HCT116 (cell line): Measurements from ENCODE around the gene KIRREL1. TPM values are rescaled to one million over a fixed set of nuclear protein-coding genes. Genes with fewer than 3 reads are reported as not detected.

ENCODE experiments used
- ATAC-seq: fragments of 200-7000 bp; cut with Tn5 transposase; 2 replicates; pipeline ENCODE4 v1.9.1; 2020; ENCODE audit warnings: mild to moderate bottlenecking, moderate library complexity
- BruUV-seq: library from RNA; stranded (reverse); fragments of 400-500 nt; replicated peaks from 2 replicates; lab custom pipeline; 2021; lab: Mats Ljungman, UMichigan
- CTCF ChIA-PET: fragments of 300-600 bp; sonication (Branson Sonifier 250); formaldehyde crosslinking; loops from one replicate; lab custom pipeline; 2021; ENCODE audit warnings: antibody characterized with exemption; lab: Charles Lee
- POLR2A ChIA-PET: fragments of 300-600, 350-600 bp; sonication (Branson Sonifier 250); formaldehyde crosslinking; loops from one replicate; lab custom pipeline; 2021; ENCODE audit warnings: antibody characterized with exemption; lab: Charles Lee
- RAD21 ChIA-PET, 2 experiments: fragments of 300-600 bp; sonication (Branson Sonifier 250); formaldehyde crosslinking; loops; one replicate each; lab custom pipeline; 2023; ENCODE audit warnings: low total read pairs in 2 of 2; ENCODE audit not compliant: uncharacterized antibody in 2 of 2, unreplicated experiment in 2 of 2, low non-redundant PET in 1 of 2; lab: Charles Lee
- DNase-seq: peaks from one replicate; pipeline ENCODE4 v3.0.0-alpha.2; 2010; ENCODE audit warnings: low read depth, low spot score
- H2AFZ ChIP-seq: fragments of 200-600 bp; shearing (Covaris generic), sonication (generic); 2 replicates; pipeline ENCODE4 v1.6.1; 2017; ENCODE audit warnings: low read depth, mixed run types, mixed read lengths, antibody characterized with exemption, low read length; ENCODE audit not compliant: poor library complexity, severe bottlenecking
- H3K27ac ChIP-seq: 2 replicates; pipeline ENCODE4 v1.5.1; 2012; ENCODE audit warnings: low read depth, low read length
- H3K27me3 ChIP-seq: fragments of 200-600 bp; sonication (generic); 2 replicates; pipeline ENCODE4 v1.6.1; 2016; ENCODE audit warnings: mixed run types, low read length, mixed read lengths; ENCODE audit not compliant: insufficient read depth
- H3K36me3 ChIP-seq, 2 experiments: fragments of 200-500 bp in 1 of 2; fragments of 200-600 bp in 1 of 2; sonication (Bioruptor generic) in 1 of 2; sonication (generic) in 1 of 2; 2 replicates each; pipeline versions ENCODE4 v1.5.1 to v1.6.1; 2014 to 2016; ENCODE audit warnings: low read length in 2 of 2, inconsistent platforms in 1 of 2, mixed read lengths in 1 of 2, mixed run types in 1 of 2; ENCODE audit not compliant: insufficient read depth in 2 of 2, control insufficient read depth in 1 of 2
- H3K4me1 ChIP-seq, 2 experiments: fragments of 200-600 bp in 1 of 2; sonication (generic) in 1 of 2; 2 replicates each; pipeline versions ENCODE4 v1.5.1 to v1.6.1; 2012 to 2017; ENCODE audit warnings: low read length in 2 of 2, inconsistent platforms in 1 of 2, mild to moderate bottlenecking in 1 of 2, mixed read lengths in 1 of 2, mixed run types in 1 of 2, moderate library complexity in 1 of 2; ENCODE audit not compliant: insufficient read depth in 2 of 2, control insufficient read depth in 1 of 2
- H3K4me2 ChIP-seq: fragments of 200-600 bp; sonication (generic); 2 replicates; pipeline ENCODE4 v1.6.1; 2017; ENCODE audit warnings: mixed run types, low read length, mixed read lengths
- H3K4me3 ChIP-seq, 2 experiments: fragments of 200-600 bp in 1 of 2; sonication (generic) in 1 of 2; replicated peaks in 1 of 2; 2 replicates each; pipeline ENCODE4 v1.5.1; 2011 to 2016; ENCODE audit warnings: low read length in 2 of 2, control low read depth in 1 of 2, low read depth in 1 of 2, mild to moderate bottlenecking in 1 of 2, mixed read lengths in 1 of 2, mixed run types in 1 of 2
- H3K79me2 ChIP-seq: fragments of 200-600 bp; sonication (generic); 2 replicates; pipeline ENCODE4 v1.6.1; 2017; ENCODE audit warnings: mild to moderate bottlenecking, mixed run types, low read length, moderate library complexity, mixed read lengths; ENCODE audit not compliant: insufficient read depth
- H3K9ac ChIP-seq: fragments of 200-600 bp; sonication (generic); 2 replicates; pipeline ENCODE4 v1.6.1; 2016; ENCODE audit warnings: low read length, mixed read lengths
- H3K9me2 ChIP-seq: fragments of 200-600 bp; sonication (generic), shearing (Covaris generic); 2 replicates; pipeline ENCODE4 v1.6.1; 2017; ENCODE audit warnings: mixed run types, mild to moderate bottlenecking, moderate library complexity; ENCODE audit not compliant: insufficient read depth
- H3K9me3 ChIP-seq, 2 experiments: fragments of 200-500 bp in 1 of 2; fragments of 200-600 bp in 1 of 2; sonication (Bioruptor generic) in 1 of 2; sonication (generic) in 1 of 2; 2 replicates each; pipeline ENCODE4 v1.6.1; 2014 to 2017; ENCODE audit warnings: low read length in 2 of 2, mixed read lengths in 2 of 2, inconsistent platforms in 1 of 2, low read depth in 1 of 2, mild to moderate bottlenecking in 1 of 2, mixed run types in 1 of 2, moderate library complexity in 1 of 2; ENCODE audit not compliant: control insufficient read depth in 1 of 2, insufficient read depth in 1 of 2
- H4K20me1 ChIP-seq: fragments of 200-600 bp; sonication (generic), shearing (Covaris generic); 2 replicates; pipeline ENCODE4 v1.6.1; 2017; ENCODE audit warnings: mixed run types, mild to moderate bottlenecking, moderate library complexity; ENCODE audit not compliant: insufficient read depth
- ATF3 ChIP-seq: IDR thresholded peaks from 2 replicates; pipeline ENCODE4 v1.6.1; 2012
- CEBPB ChIP-seq: IDR thresholded peaks from 2 replicates; pipeline ENCODE4 v1.6.1; 2012; ENCODE audit warnings: low read depth
- EGR1 ChIP-seq: IDR thresholded peaks from 2 replicates; pipeline ENCODE4 v1.6.1; 2012; ENCODE audit warnings: low read depth
- EZH2phosphoT487 ChIP-seq: fragments of 200-600 bp; IDR thresholded peaks from 2 replicates; pipeline ENCODE4 v1.6.1; 2018; ENCODE audit warnings: antibody characterized with exemption, borderline replicate concordance
- FOSL1 ChIP-seq: IDR thresholded peaks from 2 replicates; pipeline ENCODE4 v1.6.1; 2012; ENCODE audit warnings: low read depth
- POLR2A ChIP-seq: IDR thresholded peaks from 2 replicates; pipeline ENCODE4 v1.7.0; 2011; ENCODE audit warnings: borderline replicate concordance; ENCODE audit not compliant: insufficient read depth, insufficient read length; ENCODE audit errors: extremely low read depth
- RAD21 ChIP-seq: IDR thresholded peaks from 2 replicates; pipeline ENCODE4 v1.6.1; 2012; ENCODE audit warnings: low read depth, mild to moderate bottlenecking
- REST ChIP-seq: IDR thresholded peaks from 2 replicates; pipeline ENCODE4 v1.6.1; 2012; ENCODE audit warnings: low read depth
- SIN3A ChIP-seq: IDR thresholded peaks from 2 replicates; pipeline ENCODE4 v1.6.1; 2012; ENCODE audit warnings: low read depth
- SRF ChIP-seq: IDR thresholded peaks from 2 replicates; pipeline ENCODE4 v1.6.1; 2012; ENCODE audit warnings: low read depth
- ZBTB33 ChIP-seq: IDR thresholded peaks from 2 replicates; pipeline ENCODE4 v1.6.1; 2011; ENCODE audit warnings: mild to moderate bottlenecking, low read length, moderate library complexity; ENCODE audit not compliant: insufficient replicate concordance; ENCODE audit errors: extremely low read depth
- ZFX ChIP-seq: fragments of 450-650 bp; IDR thresholded peaks from 2 replicates; pipeline ENCODE4 v1.6.1; 2017
- intact Hi-C: fragments of 100-400 bp; cut with micrococcal nuclease; formaldehyde crosslinking; loops from 2 replicates; pipeline ENCODE4 v1.10.0; 2022
- total RNA-seq: library from RNA; stranded (reverse); gene quantifications from one replicate; pipeline ENCODE4 v1.2.1, GENCODE V29; 2021; ENCODE audit not compliant: unreplicated experiment

KIRREL1 gene
- total RNA-seq, 1 experiment from 2014 or later: 20.0 TPM

GRCh38 chr1:158046715-158047510 is 53.5 kb downstream of the KIRREL1 start:
- TF ChIP-seq CEBPB (no peak), REST (no peak), EZH2phosphoT487 (no peak), EGR1 (no peak), ZBTB33 (no peak), ZFX (no peak), SRF (no peak), SIN3A (no peak), FOSL1 (no peak), RAD21 (no peak), POLR2A (no peak), ATF3 (no peak)
- TF ChIP-seq, all 23 proteins: peak for 0
- no TSS peak for BruUV-seq
- Histone ChIP-seq H3K79me2 (peaks cover 28% of the 10 kb centered on the region; the same call in 1 of the 2 replicates), H3K27ac (no peak overlapping the region), H3K9me3 (no peaks in the 10 kb centered on the region), H3K9ac (no peak overlapping the region), H3K36me3 (no peaks in the 10 kb centered on the region), H3K4me3 (no peak overlapping the region), H3K27me3 (no peaks in the 10 kb centered on the region), H3K9me2 (no peaks in the 10 kb centered on the region), H2AFZ (no peak overlapping the region), H3K4me1 (no peaks in the 10 kb centered on the region), H3K4me2 (no peak overlapping the region), H4K20me1 (peaks cover 9% of the 10 kb centered on the region; the same call in 1 of the 2 replicates)
- intact Hi-C loops: no loop called here
- ATAC-seq (no peak), DNase-seq (no peak)
- ChIA-PET RAD21 (no interaction called here), POLR2A (no interaction called here), CTCF (no interaction called here)
